H9 (cell line): ENCODE measurements around the gene CSNK1G1. TPM values are rescaled to one million over a fixed set of nuclear protein-coding genes. Genes with fewer than 3 reads are reported as not detected.

Experiments used
- DNase-seq: peaks from one replicate; pipeline ENCODE4 v3.0.0-alpha.2; 2017
- H2AFZ ChIP-seq: one replicate; pipeline ENCODE4 v1.6.1; 2013; ENCODE audit warnings: mild to moderate bottlenecking, low read length, control low read depth, moderate library complexity
- H2AK5ac ChIP-seq: 2 replicates; pipeline ENCODE4 v1.6.1; 2013; ENCODE audit warnings: low read length, control low read depth, mixed read lengths; ENCODE audit not compliant: insufficient read length
- H2BK120ac ChIP-seq: one replicate; pipeline ENCODE4 v1.6.1; 2013; ENCODE audit warnings: low read depth, mild to moderate bottlenecking, low read length, control low read depth, inconsistent platforms; ENCODE audit not compliant: poor library complexity, severe bottlenecking
- H2BK12ac ChIP-seq: 2 replicates; pipeline ENCODE4 v1.6.1; 2013; ENCODE audit warnings: low read length, control low read depth, mixed read lengths, low read depth; ENCODE audit not compliant: insufficient read length
- H2BK15ac ChIP-seq: 2 replicates; pipeline ENCODE4 v1.6.1; 2013; ENCODE audit warnings: low read depth, low read length, control low read depth
- H2BK20ac ChIP-seq: one replicate; pipeline ENCODE4 v1.6.1; 2013; ENCODE audit warnings: low read depth, mild to moderate bottlenecking, low read length, control low read depth, inconsistent platforms; ENCODE audit not compliant: poor library complexity, severe bottlenecking
- H2BK5ac ChIP-seq: 2 replicates; pipeline ENCODE4 v1.6.1; 2013; ENCODE audit warnings: low read length, control low read depth, mixed read lengths; ENCODE audit not compliant: insufficient read length
- H3K14ac ChIP-seq: 2 replicates; pipeline ENCODE4 v1.6.1; 2013; ENCODE audit warnings: low read length, control low read depth; ENCODE audit not compliant: insufficient read depth
- H3K18ac ChIP-seq: 2 replicates; pipeline ENCODE4 v1.6.1; 2013; ENCODE audit warnings: low read depth, mild to moderate bottlenecking, mixed read lengths, low read length, control low read depth; ENCODE audit not compliant: insufficient read length
- H3K23ac ChIP-seq: 2 replicates; pipeline ENCODE4 v1.6.1; 2013; ENCODE audit warnings: low read length, control low read depth, mixed read lengths, low read depth; ENCODE audit not compliant: insufficient read length
- H3K23me2 ChIP-seq: 2 replicates; pipeline ENCODE4 v1.6.1; 2013; ENCODE audit warnings: low read depth, mild to moderate bottlenecking, mixed read lengths, low read length, control low read depth; ENCODE audit not compliant: insufficient read length, poor library complexity, severe bottlenecking
- H3K27ac ChIP-seq: 2 replicates; pipeline ENCODE4 v1.5.1; 2013; ENCODE audit warnings: low read length, control low read depth, mixed read lengths, low read depth; ENCODE audit not compliant: insufficient read length
- H3K27me3 ChIP-seq: 2 replicates; pipeline ENCODE4 v1.6.1; 2013; ENCODE audit warnings: low read length, control low read depth, inconsistent platforms; ENCODE audit not compliant: insufficient read depth
- H3K4ac ChIP-seq: 2 replicates; pipeline ENCODE4 v1.6.1; 2013; ENCODE audit warnings: low read depth, mild to moderate bottlenecking, control low read depth, inconsistent platforms, low read length, moderate library complexity
- H3K4me1 ChIP-seq: 2 replicates; pipeline ENCODE4 v1.6.1; 2013; ENCODE audit warnings: low read length, control low read depth, inconsistent platforms; ENCODE audit not compliant: insufficient read depth
- H3K4me2 ChIP-seq: 2 replicates; pipeline ENCODE4 v1.6.1; 2013; ENCODE audit warnings: low read length, control low read depth, mixed read lengths; ENCODE audit not compliant: insufficient read length, insufficient read depth
- H3K56ac ChIP-seq: 2 replicates; pipeline ENCODE4 v1.6.1; 2013; ENCODE audit warnings: low read depth, mild to moderate bottlenecking, mixed read lengths, low read length, control low read depth; ENCODE audit not compliant: insufficient read length
- H3K79me1 ChIP-seq: 2 replicates; pipeline ENCODE4 v1.6.1; 2013; ENCODE audit warnings: low read depth, mild to moderate bottlenecking, moderate library complexity, low read length, control low read depth, inconsistent platforms; ENCODE audit not compliant: insufficient read depth, poor library complexity, severe bottlenecking
- H3K79me2 ChIP-seq: 2 replicates; pipeline ENCODE4 v1.6.1; 2013; ENCODE audit warnings: low read length, control low read depth, inconsistent platforms; ENCODE audit not compliant: insufficient read depth
- H3K9ac ChIP-seq: 2 replicates; pipeline ENCODE4 v1.6.1; 2013; ENCODE audit warnings: low read length, control low read depth, mixed read lengths; ENCODE audit not compliant: insufficient read length; ENCODE audit errors: extremely low read depth
- H3K9me3 ChIP-seq: one replicate; pipeline ENCODE4 v1.6.1; 2013; ENCODE audit warnings: low read depth, low read length, inconsistent platforms; ENCODE audit not compliant: control insufficient read depth
- H3T11ph ChIP-seq: one replicate; pipeline ENCODE4 v1.6.1; 2013; ENCODE audit warnings: mild to moderate bottlenecking, low read length, control low read depth, inconsistent platforms
- H4K20me1 ChIP-seq: one replicate; pipeline ENCODE4 v1.6.1; 2013; ENCODE audit not compliant: control insufficient read depth, insufficient read length, insufficient read depth
- H4K5ac ChIP-seq: 2 replicates; pipeline ENCODE4 v1.6.1; 2013; ENCODE audit warnings: low read depth, mild to moderate bottlenecking, mixed read lengths, low read length, control low read depth; ENCODE audit not compliant: insufficient read length
- H4K8ac ChIP-seq: replicated peaks from 2 replicates; pipeline ENCODE4 v1.6.1; 2013; ENCODE audit warnings: low read length, control low read depth, mixed read lengths, low read depth; ENCODE audit not compliant: insufficient read length
- H4K91ac ChIP-seq: 2 replicates; pipeline ENCODE4 v1.6.1; 2013; ENCODE audit warnings: low read depth, mild to moderate bottlenecking, moderate library complexity, mixed read lengths, low read length, control low read depth; ENCODE audit not compliant: insufficient read length
- H3K27ac Mint-ChIP-seq, 3 experiments: 2 replicates in 2 of 3; 3 replicates in 1 of 3; pipeline ENCODE4 v1.8.0; 2020 to 2021; ENCODE audit warnings: mixed read lengths in 3 of 3, mild to moderate bottlenecking in 1 of 3, moderate library complexity in 1 of 3
- H3K27me3 Mint-ChIP-seq: 2 replicates; pipeline ENCODE4 v1.8.0; 2021; ENCODE audit warnings: low read depth, mild to moderate bottlenecking, moderate library complexity, mixed read lengths
- H3K36me3 Mint-ChIP-seq, 3 experiments: 2 replicates in 2 of 3; 3 replicates in 1 of 3; pipeline ENCODE4 v1.8.0; 2020 to 2021; ENCODE audit warnings: low read depth in 3 of 3, mixed read lengths in 3 of 3; ENCODE audit not compliant: insufficient read depth in 1 of 3
- H3K4me1 Mint-ChIP-seq, 2 experiments: 2 replicates each; pipeline ENCODE4 v1.8.0; 2020; ENCODE audit warnings: mixed read lengths in 2 of 2
- H3K4me3 Mint-ChIP-seq, 2 experiments: 2 replicates in 1 of 2; 3 replicates in 1 of 2; pipeline ENCODE4 v1.8.0; 2020 to 2021; ENCODE audit warnings: mild to moderate bottlenecking in 2 of 2, mixed read lengths in 2 of 2, moderate library complexity in 1 of 2
- H3K9me3 Mint-ChIP-seq, 2 experiments: 2 replicates in 1 of 2; 3 replicates in 1 of 2; pipeline ENCODE4 v1.8.0; 2020; ENCODE audit warnings: mild to moderate bottlenecking in 2 of 2, mixed read lengths in 2 of 2, moderate library complexity in 1 of 2
- WGBS: extraction: QIAGEN DNeasy Blood & Tissue Kit; methylation state at CpG from one replicate; pipeline ENCODE4 v1.1.7; 2013; ENCODE audit warnings: missing lambda C conversion rate, low lambda C conversion rate, mixed read lengths; ENCODE audit not compliant: insufficient read length; ENCODE audit errors: extremely low coverage; 5-methylcytosine and 5-hydroxymethylcytosine counted together
- total RNA-seq: library from RNA; stranded (reverse); gene quantifications from 2 replicates; pipeline ENCODE4 v1.2.1, GENCODE V29; 2021
- TF ChIP-seq, protein P1 (sequence below): fragments of 200-600 bp; sonication (generic); conservative IDR thresholded peaks from 3 replicates; pipeline ENCODE4 v1.8.0; 2021; ENCODE audit warnings: antibody characterized with exemption, mild to moderate bottlenecking

CSNK1G1 gene
- total RNA-seq, 1 experiment from 2014 or later, result 17.1 TPM

DNA sequence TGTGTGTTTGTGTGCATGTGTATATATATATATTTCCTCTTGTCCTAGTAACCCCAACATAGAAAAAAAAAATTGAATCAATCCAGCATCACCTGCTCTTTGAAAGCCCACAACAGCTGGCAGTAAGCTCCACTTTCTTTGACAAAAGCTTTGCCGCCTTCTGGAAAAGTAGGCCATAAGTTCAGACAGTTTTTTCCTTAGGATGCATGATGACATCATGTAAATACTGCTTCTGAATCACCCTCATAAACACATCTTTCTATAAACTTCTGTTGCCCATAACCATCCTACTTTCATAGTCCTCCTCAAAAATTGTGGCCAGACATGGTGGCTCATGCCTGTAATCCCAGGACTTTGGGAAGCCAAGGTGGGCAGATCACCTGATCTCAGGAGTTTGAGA lies 67.4 kb downstream of the CSNK1G1 start:
- Mint-ChIP-seq H3K9me3 (no peaks in the 10 kb centered on the region), H3K4me1 (peaks cover 12 to 13% of the 10 kb centered on the region in 2 experiments), H3K36me3 (no peaks in the 10 kb centered on the region; a peak in 1 of 7 replicates), H3K27me3 (no peaks in the 10 kb centered on the region), H3K27ac (peak overlapping the region in 2 of 3 experiments; percentile 29 to 65; a peak in 2 of 7 replicates), H3K4me3 (no peak overlapping the region)
- no peak overlapping the region for H4K8ac ChIP-seq
- no peak overlapping the region for H2BK120ac ChIP-seq
- H3K9ac ChIP-seq, result no peak overlapping the region
- H3K23ac ChIP-seq, result no peak overlapping the region
- H3K27ac ChIP-seq, result no peak overlapping the region
- no peak overlapping the region for H2AK5ac ChIP-seq
- H3K18ac ChIP-seq, result no peak overlapping the region
- H3K4me2 ChIP-seq, result no peak overlapping the region
- H2AFZ ChIP-seq, result no peak overlapping the region
- no peaks in the 10 kb centered on the region for H3K27me3 ChIP-seq
- DNase-seq, result no peak
- H3K56ac ChIP-seq, result no peak overlapping the region
- no peaks in the 10 kb centered on the region for H4K20me1 ChIP-seq
- no peak overlapping the region for H2BK5ac ChIP-seq
- no peaks in the 10 kb centered on the region for H3K4me1 ChIP-seq
- H2BK20ac ChIP-seq, result no peak overlapping the region
- no peak overlapping the region for H3K14ac ChIP-seq
- no peak overlapping the region for H2BK12ac ChIP-seq
- peaks cover 5% of the 10 kb centered on the region for H3K79me1 ChIP-seq
- TF ChIP-seq, protein P1, sequence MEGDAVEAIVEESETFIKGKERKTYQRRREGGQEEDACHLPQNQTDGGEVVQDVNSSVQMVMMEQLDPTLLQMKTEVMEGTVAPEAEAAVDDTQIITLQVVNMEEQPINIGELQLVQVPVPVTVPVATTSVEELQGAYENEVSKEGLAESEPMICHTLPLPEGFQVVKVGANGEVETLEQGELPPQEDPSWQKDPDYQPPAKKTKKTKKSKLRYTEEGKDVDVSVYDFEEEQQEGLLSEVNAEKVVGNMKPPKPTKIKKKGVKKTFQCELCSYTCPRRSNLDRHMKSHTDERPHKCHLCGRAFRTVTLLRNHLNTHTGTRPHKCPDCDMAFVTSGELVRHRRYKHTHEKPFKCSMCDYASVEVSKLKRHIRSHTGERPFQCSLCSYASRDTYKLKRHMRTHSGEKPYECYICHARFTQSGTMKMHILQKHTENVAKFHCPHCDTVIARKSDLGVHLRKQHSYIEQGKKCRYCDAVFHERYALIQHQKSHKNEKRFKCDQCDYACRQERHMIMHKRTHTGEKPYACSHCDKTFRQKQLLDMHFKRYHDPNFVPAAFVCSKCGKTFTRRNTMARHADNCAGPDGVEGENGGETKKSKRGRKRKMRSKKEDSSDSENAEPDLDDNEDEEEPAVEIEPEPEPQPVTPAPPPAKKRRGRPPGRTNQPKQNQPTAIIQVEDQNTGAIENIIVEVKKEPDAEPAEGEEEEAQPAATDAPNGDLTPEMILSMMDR, result no peak
- no peaks in the 10 kb centered on the region for H3K79me2 ChIP-seq
- no peaks in the 10 kb centered on the region for H3K9me3 ChIP-seq
- H3T11ph ChIP-seq, result no peak overlapping the region
- no peaks in the 10 kb centered on the region for H3K23me2 ChIP-seq
- H2BK15ac ChIP-seq, result no peak overlapping the region
- no peak overlapping the region for H4K5ac ChIP-seq
- no CpG with 5 or more reads among the region's 1 CpG for WGBS
- H3K4ac ChIP-seq, result no peak overlapping the region
- H4K91ac ChIP-seq, result no peak overlapping the region
